Subcutaneous adipose tissue (tissue), 4 donors: ENCODE measurements around the gene FLT3LG. TPM values are rescaled to one million over a fixed set of nuclear protein-coding genes. Genes with fewer than 3 reads are reported as not detected.

Experiments
- total RNA-seq, 4 donors: library from RNA; depleted of rRNA; stranded (reverse); fragments of >200 nt; gene quantifications; one replicate each; pipeline ENCODE4 v1.1.0, GENCODE V29; 2016
- TF ChIP-seq, protein P1 (sequence below): fragments of 450-650 bp; IDR thresholded peaks from one replicate; pipeline ENCODE4 v1.5.1; 2016; ENCODE audit warnings: low read depth, mild to moderate bottlenecking, control low read depth, antibody characterized with exemption, moderate library complexity

The FLT3LG gene
- total RNA-seq, 4 donors from 2014 or later: 3.2 to 11.5 (median 4.4) TPM

DNA sequence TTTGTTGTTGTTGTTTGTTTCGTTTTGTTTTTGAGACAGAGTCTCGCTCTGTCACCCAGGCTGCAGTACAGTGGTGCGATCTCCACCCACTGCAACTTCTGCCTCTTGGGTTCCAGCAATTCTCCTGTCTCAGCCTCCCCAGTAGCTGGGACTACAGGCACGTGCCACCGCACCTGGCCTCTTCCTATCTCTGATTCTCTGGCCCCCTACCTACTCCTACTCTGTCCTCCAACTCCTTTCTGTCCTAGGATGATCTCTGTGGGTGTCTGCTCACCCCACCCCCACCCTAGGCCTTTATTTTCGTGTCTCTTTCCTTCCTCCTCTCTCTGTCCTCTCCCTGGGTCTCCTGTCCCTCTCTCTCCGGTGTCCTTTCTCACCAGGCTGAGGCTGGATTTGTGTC, 23.6 kb upstream of the FLT3LG start:
- TF ChIP-seq, protein P1, sequence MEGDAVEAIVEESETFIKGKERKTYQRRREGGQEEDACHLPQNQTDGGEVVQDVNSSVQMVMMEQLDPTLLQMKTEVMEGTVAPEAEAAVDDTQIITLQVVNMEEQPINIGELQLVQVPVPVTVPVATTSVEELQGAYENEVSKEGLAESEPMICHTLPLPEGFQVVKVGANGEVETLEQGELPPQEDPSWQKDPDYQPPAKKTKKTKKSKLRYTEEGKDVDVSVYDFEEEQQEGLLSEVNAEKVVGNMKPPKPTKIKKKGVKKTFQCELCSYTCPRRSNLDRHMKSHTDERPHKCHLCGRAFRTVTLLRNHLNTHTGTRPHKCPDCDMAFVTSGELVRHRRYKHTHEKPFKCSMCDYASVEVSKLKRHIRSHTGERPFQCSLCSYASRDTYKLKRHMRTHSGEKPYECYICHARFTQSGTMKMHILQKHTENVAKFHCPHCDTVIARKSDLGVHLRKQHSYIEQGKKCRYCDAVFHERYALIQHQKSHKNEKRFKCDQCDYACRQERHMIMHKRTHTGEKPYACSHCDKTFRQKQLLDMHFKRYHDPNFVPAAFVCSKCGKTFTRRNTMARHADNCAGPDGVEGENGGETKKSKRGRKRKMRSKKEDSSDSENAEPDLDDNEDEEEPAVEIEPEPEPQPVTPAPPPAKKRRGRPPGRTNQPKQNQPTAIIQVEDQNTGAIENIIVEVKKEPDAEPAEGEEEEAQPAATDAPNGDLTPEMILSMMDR: no peak

DNA sequence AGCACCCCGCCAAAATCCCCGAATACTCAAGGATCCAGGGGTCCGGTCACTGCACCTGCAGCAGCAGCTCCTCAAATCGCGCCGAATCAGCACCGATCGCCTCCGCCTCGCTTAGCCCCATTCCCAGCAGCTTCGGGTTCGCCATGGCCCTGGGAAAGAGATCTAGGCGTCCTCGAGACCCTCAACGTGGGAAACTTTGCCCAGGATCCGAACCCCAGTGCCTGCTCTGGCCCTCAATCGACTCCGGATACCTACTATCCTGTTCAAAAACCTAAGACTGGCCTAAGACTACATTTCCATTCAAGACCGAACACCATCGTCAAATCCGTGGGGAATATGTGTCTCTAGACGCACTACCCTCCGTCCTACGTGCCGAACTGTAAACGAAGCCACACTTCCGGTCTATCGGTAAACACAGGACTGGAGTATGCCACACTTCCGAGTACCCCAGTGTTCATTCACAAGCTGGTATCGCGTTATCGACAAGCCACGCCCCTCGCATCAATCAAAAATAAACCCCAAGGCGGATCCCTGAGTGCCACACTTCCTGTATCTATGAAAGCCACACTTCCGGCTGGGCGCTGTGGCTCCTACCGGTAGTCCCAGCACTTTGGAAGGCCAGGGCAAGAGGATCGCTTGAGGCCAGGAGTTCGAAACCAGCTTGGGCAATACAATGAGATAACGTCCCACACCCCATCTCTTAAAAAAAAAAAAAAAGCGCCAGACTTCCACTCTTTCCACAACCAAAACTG, 22.4 kb upstream of the FLT3LG start, which contains the start of gene PIH1D1:
Gene PIH1D1 (minus strand): TSS at position 385 of the 752 bp plus-strand sequence. CDS start 240 bp downstream, at position 145.
- TF ChIP-seq, protein P1: no peak

DNA sequence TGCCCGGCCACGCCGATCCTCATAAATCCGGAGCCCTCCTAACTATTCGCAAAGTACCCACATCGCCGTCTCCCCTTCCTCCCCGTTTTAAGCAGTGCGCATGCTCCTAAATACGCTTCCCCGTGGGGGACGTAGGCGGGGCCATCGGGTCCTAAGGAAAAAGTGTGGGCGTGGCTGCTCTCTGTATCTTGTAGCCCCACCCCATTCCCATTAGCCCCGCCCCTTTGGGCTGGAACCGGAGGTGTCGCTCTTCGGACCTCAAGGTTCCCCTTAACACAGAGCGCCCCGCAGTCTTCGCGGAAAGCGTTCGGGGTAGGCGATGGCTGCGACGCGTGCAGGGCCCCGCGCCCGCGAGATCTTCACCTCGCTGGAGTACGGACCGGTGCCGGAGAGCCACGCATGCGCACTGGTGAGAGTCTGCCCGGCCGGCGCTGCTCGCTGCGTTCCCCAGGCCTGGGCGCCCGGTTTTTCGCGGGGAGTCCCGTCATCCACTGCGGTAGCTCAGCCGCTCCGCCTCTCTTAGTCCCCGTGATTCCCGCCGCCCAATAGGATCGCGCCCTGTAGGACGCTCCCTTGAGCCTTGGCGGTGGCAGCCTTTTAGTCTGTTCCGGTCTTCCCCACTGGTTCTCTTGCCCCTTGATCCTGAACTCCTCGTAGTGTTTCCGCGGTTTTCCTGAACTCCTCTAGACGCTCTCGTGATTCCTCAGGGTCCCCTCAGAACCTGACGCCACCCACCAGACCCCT, 20.8 kb upstream of the FLT3LG start, which contains the start of gene ALDH16A1:
Gene ALDH16A1 (plus strand): TSS at position 213 of the 744 bp plus-strand sequence. CDS start 107 bp downstream, at position 320.
- TF ChIP-seq, protein P1: no peak

DNA sequence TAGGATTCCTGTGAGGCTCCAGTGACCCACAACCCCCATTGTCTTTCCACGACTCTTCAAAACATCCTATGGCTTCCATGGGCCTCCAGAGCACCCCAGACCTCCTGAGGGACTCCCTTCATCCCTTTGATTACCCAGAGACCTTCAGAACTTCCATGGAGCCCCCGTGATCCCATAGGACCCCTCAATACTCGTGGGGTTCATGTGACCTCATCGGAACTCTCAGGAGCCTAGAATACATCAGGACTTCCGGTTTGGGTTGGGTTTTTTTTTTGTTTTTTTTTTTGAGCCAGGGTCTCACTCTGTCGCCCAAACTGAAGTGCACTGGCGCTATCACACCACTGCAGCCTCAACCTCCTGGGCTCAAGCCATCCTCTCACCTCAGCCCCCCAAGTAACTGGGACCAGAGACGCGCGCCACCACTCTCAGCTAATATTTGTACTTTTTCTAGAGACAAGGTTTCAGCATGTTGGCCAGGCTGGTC, 20.2 kb upstream of the FLT3LG start:
- TF ChIP-seq, protein P1: no peak

DNA sequence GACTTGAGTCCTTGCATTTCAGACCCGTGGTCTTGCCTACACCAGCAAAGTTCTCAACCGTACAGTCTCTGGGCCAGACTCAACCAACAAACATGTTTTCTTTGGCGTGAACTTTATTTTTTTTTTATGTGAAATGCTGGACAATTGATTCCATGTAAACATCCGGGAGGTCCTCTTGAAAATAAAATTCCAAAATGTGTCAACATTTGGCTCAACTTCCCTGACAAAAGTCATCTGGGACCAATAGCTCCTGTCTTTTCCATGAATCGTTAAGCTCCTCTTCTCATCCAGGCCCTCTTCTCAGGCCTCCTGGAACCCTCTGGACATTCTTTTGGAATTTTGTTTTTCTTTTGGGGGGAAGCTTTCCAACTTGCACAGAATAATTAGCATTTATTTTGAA, 18.2 kb upstream of the FLT3LG start:
- TF ChIP-seq, protein P1: no peak

DNA sequence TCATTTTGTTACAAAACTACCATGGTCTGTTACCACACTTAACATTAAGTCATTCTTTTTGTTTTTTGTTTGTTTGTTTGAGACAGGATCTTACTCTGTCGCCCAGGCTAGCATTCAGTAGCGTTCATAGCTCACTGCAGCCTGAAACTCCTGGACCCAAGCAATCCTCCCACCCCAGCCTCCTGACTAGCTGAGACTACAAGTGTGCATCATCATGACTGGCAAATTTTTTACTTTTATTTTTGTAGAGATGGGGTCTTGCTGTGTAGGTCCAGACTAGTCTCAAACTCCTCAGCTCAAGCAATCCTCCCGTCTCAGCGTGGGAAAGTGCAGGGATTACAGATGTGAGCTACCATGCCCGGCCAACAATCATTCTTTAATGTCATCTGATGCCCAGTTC, 17.7 kb upstream of the FLT3LG start:
- TF ChIP-seq, protein P1: no peak

DNA sequence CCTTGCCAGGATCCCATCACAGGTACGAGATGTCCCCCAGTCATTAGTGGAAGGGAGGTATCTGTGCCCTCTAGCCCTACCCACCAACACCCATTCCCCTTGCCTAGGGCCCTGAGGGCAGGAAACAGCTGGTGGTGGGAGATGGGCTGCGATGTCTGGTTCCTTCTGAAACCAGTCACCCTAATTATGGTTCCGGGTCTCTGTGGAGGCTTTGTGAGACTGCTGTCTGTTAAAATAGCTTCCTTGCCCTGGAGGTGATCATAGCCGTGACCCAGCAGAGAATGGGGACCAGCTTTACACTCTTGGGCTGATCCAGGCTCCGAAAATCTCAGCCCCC, 15.5 kb upstream of the FLT3LG start:
- TF ChIP-seq, protein P1: no peak
